Erythroblast (primary cell): ENCODE results near the gene NBEA.

Experiments
- GATA1 ChIP-seq: IDR thresholded peaks from 2 replicates; pipeline ENCODE4 v1.6.1; 2011; ENCODE audit warnings: low read depth, mild to moderate bottlenecking, control low read depth, low read length, moderate library complexity
- POLR2A ChIP-seq: IDR thresholded peaks from 2 replicates; pipeline ENCODE4 v1.6.1; 2011; ENCODE audit warnings: mild to moderate bottlenecking, low read length

DNA sequence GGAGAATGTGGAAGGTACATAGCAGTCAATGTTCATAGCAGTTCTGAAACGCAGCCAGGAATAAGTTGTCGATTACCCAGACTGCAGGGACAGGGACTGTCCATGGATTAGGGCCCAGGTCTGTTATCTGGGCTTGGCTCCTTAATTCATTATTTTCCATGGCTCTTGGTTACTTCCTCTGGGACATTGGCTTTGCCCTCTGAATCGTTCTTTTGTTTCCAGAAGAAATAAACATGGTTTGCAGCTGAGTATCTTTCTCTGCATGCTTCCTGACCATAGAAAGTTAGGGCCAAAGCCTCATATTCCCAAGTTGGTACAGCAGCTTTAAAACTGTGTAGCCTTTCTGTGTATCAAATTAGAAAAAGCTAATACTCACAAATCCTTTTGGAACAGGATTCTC, 656.2 kb downstream of the NBEA start:
- TF ChIP-seq POLR2A (no peak), GATA1 (no peak)
